ENCODE results near the gene SPNS3. TPM values are rescaled to one million over a fixed set of nuclear protein-coding genes. Genes with fewer than 3 reads are reported as not detected.

The SPNS3 gene
- total and polyA plus RNA-seq, 2 of the 8 experiments (the other 6 are each of a cell fraction or from before 2014, with no cell fraction given): not detected

- Histone ChIP-seq H3K23me2 (ENCODE audit: low read depth, low read length) (no peaks in the 10 kb centered on the region), H3K4ac (replicated peaks; ENCODE audit: insufficient read length, low read depth, low read length) (peak overlapping the region; percentile 33), H3K23ac (ENCODE audit: insufficient read length) (no peak overlapping the region), H2AK5ac (ENCODE audit: low read depth, low read length) (no peak overlapping the region), H4K91ac (replicated peaks; ENCODE audit: insufficient read length, low read length) (no peak overlapping the region), H3K36me3 (ENCODE audit: control insufficient read depth in 2 of 4, insufficient read depth in 4 of 4, low read length in 3 of 4) (no peaks in the 10 kb centered on the region), H3K9ac (replicated peaks in 1 of 4; ENCODE audit: extremely low read depth in 1 of 4, low read depth in 3 of 4, low read length in 3 of 4) (no peak overlapping the region), H2BK12ac (ENCODE audit: low read depth, low read length) (no peak overlapping the region), H2AFZ (ENCODE audit: low read length) (no peak overlapping the region), H3K14ac (ENCODE audit: insufficient read length) (no peak overlapping the region), H3K27me3 (replicated peaks in 1 of 4; ENCODE audit: control insufficient read depth in 3 of 4, extremely low read depth in 1 of 4, insufficient read depth in 3 of 4, low read length in 3 of 4) (no peaks in the 10 kb centered on the region), H3K4me3 (ENCODE audit: extremely low read depth in 1 of 4, insufficient read depth in 2 of 4, low read depth in 3 of 4, low read length in 4 of 4) (no peak overlapping the region), H2BK20ac (ENCODE audit: low read length) (no peak overlapping the region), H3K27ac (ENCODE audit: low read depth, low read length) (no peak overlapping the region), H3K18ac (ENCODE audit: extremely low read depth, low read length) (no peak overlapping the region), H2BK120ac (replicated peaks; ENCODE audit: low read depth, low read length) (no peak overlapping the region), H2BK5ac (ENCODE audit: low read depth, low read length) (no peak overlapping the region), H3K79me2 (ENCODE audit: control insufficient read depth in 1 of 2, insufficient read depth in 2 of 2, low read length in 2 of 2) (no peaks in the 10 kb centered on the region), H4K20me1 (replicated peaks in 1 of 2; ENCODE audit: control insufficient read depth in 1 of 2, insufficient read depth in 2 of 2, low read length in 2 of 2) (no peaks in the 10 kb centered on the region), H3K9me3 (ENCODE audit: insufficient read depth in 2 of 2, low read depth in 1 of 2, low read length in 1 of 2) (no peaks in the 10 kb centered on the region), H3K4me2 (ENCODE audit: insufficient read depth in 1 of 2, low read depth in 2 of 2, low read length in 2 of 2) (no peak overlapping the region), H3K4me1 (replicated peaks in 1 of 4; ENCODE audit: control insufficient read depth in 3 of 4, insufficient read depth in 4 of 4, low read length in 3 of 4) (peaks cover 0 to 13% (median 6%) of the 10 kb centered on the region in 4 experiments; a peak in 4 of 7 replicates), H4K8ac (ENCODE audit: extremely low read depth, insufficient read depth, low read length) (0 out of 2 replicates have a peak overlapping the region, but pooled peaks have one; percentile 63), H2BK15ac (ENCODE audit: low read length) (no peak overlapping the region), H4K5ac (ENCODE audit: insufficient read length, low read depth, low read length) (no peak overlapping the region), H3K79me1 (ENCODE audit: low read depth, low read length) (no peaks in the 10 kb centered on the region), H3K56ac (replicated peaks; ENCODE audit: insufficient read length, low read depth, low read length) (no peak overlapping the region)
- ChIA-PET CTCF (ENCODE audit: partially characterized antibody) (no interaction called here), POLR2A (ENCODE audit: partially characterized antibody) (interaction anchor here (2.6 kb wide), 1 partner anchor 20 kb away, joined by 7 read pairs; no protein-coding TSS in a partner anchor)
- DNase-seq (ENCODE audit: low read depth in 1 of 2, low spot score in 2 of 2): no peak
- no peak for FAIRE-seq
- WGBS, 2 experiments (ENCODE audit: extremely low coverage in 1 of 2, insufficient coverage in 1 of 2, insufficient read length in 1 of 2, insufficient replicate concordance in 2 of 2, low coverage in 1 of 2, low lambda C conversion rate in 2 of 2, missing lambda C conversion rate in 1 of 2): 82% methylated on average over 11 of the region's 13 CpGs; no CpG with 5 or more reads in 1 of the 2 experiments
- TF ChIP-seq POLR2AphosphoS5 (IDR thresholded peaks at IDR 0.05; ENCODE audit: low read depth, low read length): no peak
- TF ChIP-seq JUN (IDR thresholded peaks at IDR 0.05; ENCODE audit: low read depth, low read length): no peak
- no peak for TF ChIP-seq CTBP2 (IDR thresholded peaks at IDR 0.05; ENCODE audit: borderline replicate concordance, insufficient read depth, insufficient read length, low read length)
- no peak for TF ChIP-seq BRCA1 (IDR thresholded peaks at IDR 0.05; ENCODE audit: low read depth, low read length)
- TF ChIP-seq BACH1 (IDR thresholded peaks at IDR 0.05; ENCODE audit: low read length): no peak
- TF ChIP-seq SP2 (IDR thresholded peaks at IDR 0.05; ENCODE audit: low read length): no peak
- TF ChIP-seq PHF8 (conservative IDR thresholded peaks at IDR 0.05; ENCODE audit: low read depth, low read length): no peak
- TF ChIP-seq GABPA (IDR thresholded peaks at IDR 0.05; ENCODE audit: borderline replicate concordance, insufficient read depth, low read length): no peak
- no peak for TF ChIP-seq ATF3 (IDR thresholded peaks at IDR 0.05; ENCODE audit: insufficient read depth, low read depth, low read length)
- no peak for TF ChIP-seq TAF1 (IDR thresholded peaks at IDR 0.05; ENCODE audit: low read depth, low read length)
- no peak for TF ChIP-seq POU5F1 (IDR thresholded peaks at IDR 0.05; ENCODE audit: low read depth, low read length)
- TF ChIP-seq CHD1 (IDR thresholded peaks at IDR 0.05; ENCODE audit: low read depth, low read length): no peak
- no peak for TF ChIP-seq TEAD4 (IDR thresholded peaks at IDR 0.05; ENCODE audit: low read depth, low read length)
Measured at GRCh38 chr17:4479982-4480751, 46.4 kb downstream of the SPNS3 start.
